GM18520 (cell line): ENCODE measurements around the gene SNED1.

Source experiments
- ATAC-seq: cut with Tn5 transposase; IDR thresholded peaks from one replicate; pipeline ENCODE4 v1.9.1; 2021; ENCODE audit not compliant: unreplicated experiment

SNED1 gene

GRCh38 chr2:241123816-241124536, 125.6 kb downstream of the SNED1 start:
- no peak for ATAC-seq

GRCh38 chr2:241125626-241126025, 127.2 kb downstream of the SNED1 start:
- ATAC-seq: no peak

- no peak for ATAC-seq
These were observed 127.8 kb downstream of the SNED1 start for GRCh38 chr2:241126201-241126611.

- ATAC-seq: no peak
These were observed 128.4 kb downstream of the SNED1 start for GRCh38 chr2:241126771-241127202.

- ATAC-seq: no peak
These were observed 129.8 kb downstream of the SNED1 start for GRCh38 chr2:241128266-241128665.

- ATAC-seq: no peak
These were observed 130.9 kb downstream of the SNED1 start for GRCh38 chr2:241129086-241129871.

GRCh38 chr2:241130316-241130715, 131.9 kb downstream of the SNED1 start:
- ATAC-seq: no peak

- ATAC-seq: no peak
These were observed 133.1 kb downstream of the SNED1 start for GRCh38 chr2:241131531-241131930.

- no peak for ATAC-seq
These were observed 134.4 kb downstream of the SNED1 start for GRCh38 chr2:241132538-241133435.

GRCh38 chr2:241133436-241133820, 135.0 kb downstream of the SNED1 start:
- no peak for ATAC-seq

GRCh38 chr2:241134711-241135110, 136.3 kb downstream of the SNED1 start:
- ATAC-seq: no peak

GRCh38 chr2:241135737-241136136, 137.3 kb downstream of the SNED1 start:
- no peak for ATAC-seq

- no peak for ATAC-seq
These were observed 137.8 kb downstream of the SNED1 start for GRCh38 chr2:241136191-241136590.

GRCh38 chr2:241136661-241137260, 138.3 kb downstream of the SNED1 start:
- ATAC-seq: no peak

- ATAC-seq: no peak
These were observed 139.1 kb downstream of the SNED1 start for GRCh38 chr2:241137276-241138190.

- ATAC-seq: no peak
These were observed 140.1 kb downstream of the SNED1 start for GRCh38 chr2:241138471-241138870.

- ATAC-seq: no peak
These were observed 141.4 kb downstream of the SNED1 start for GRCh38 chr2:241139531-241140444.

GRCh38 chr2:241140445-241140840, 142.0 kb downstream of the SNED1 start:
- no peak for ATAC-seq
